22Rv1 (cell line): ENCODE results near the gene GCLC.

Experiments used
- CTCF ChIP-seq: fragments of 450-650 bp; IDR thresholded peaks from 2 replicates; pipeline ENCODE4 v1.5.1; 2017; ENCODE audit warnings: mild to moderate bottlenecking
- ZFX ChIP-seq: fragments of 450-650 bp; IDR thresholded peaks from 2 replicates; pipeline ENCODE4 v1.6.1; 2017; ENCODE audit warnings: antibody characterized with exemption, borderline replicate concordance

- TF ChIP-seq CTCF = no peak
- TF ChIP-seq ZFX = no peak
Observed at GRCh38 chr6:53529324-53530036, 15.4 kb downstream of the GCLC start.
